Stomach smooth muscle (tissue), 2 donors: Measurements from ENCODE around the gene RPL31.

ENCODE experiments used
- H3K27ac ChIP-seq: one replicate; pipeline ENCODE4 v1.7.0; 2013; ENCODE audit warnings: mild to moderate bottlenecking, low read length, inconsistent platforms
- H3K27me3 ChIP-seq, 2 donors: one replicate each; pipeline ENCODE4 v1.7.0; 2013; ENCODE audit warnings: low read length in 2 of 2; ENCODE audit not compliant: insufficient read depth in 2 of 2, control insufficient read depth in 1 of 2
- H3K36me3 ChIP-seq, 2 donors: one replicate each; pipeline ENCODE4 v1.7.0; 2013; ENCODE audit warnings: low read length in 2 of 2; ENCODE audit not compliant: control insufficient read depth in 2 of 2, insufficient read depth in 2 of 2
- H3K4me1 ChIP-seq: one replicate; pipeline ENCODE4 v1.7.0; 2013; ENCODE audit warnings: low read length; ENCODE audit not compliant: control insufficient read depth, insufficient read depth
- H3K4me3 ChIP-seq, 2 donors: one replicate each; pipeline ENCODE4 v1.7.0; 2013; ENCODE audit warnings: low read length in 2 of 2
- H3K9ac ChIP-seq, 2 donors: one replicate each; pipeline ENCODE4 v1.7.0; 2013; ENCODE audit warnings: low read length in 2 of 2, mild to moderate bottlenecking in 1 of 2
- H3K9me3 ChIP-seq, 2 donors: one replicate each; pipeline ENCODE4 v1.7.0; 2013; ENCODE audit warnings: low read length in 2 of 2; ENCODE audit not compliant: control insufficient read depth in 2 of 2
- donor health status: healthy.
- donor health status: Pancreatic carcinoma.

Gene RPL31

DNA sequence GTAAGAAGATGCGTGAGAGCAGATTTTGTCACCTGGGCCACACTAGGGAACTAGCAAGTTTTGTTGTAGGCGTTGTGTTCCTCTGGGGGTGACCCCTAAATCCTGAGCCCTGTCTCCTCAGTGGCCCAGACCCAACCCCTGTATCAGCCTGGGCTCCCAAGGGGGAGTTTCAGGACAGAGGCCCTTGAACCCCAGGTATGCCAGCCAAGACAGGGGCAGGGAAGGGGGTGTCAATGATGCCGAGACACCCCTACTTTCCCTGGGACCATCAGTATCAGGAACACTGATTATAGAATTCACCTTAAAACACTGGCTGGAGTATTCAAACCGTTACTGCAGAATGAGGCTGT, 39.1 kb upstream of the RPL31 start:
- no peak overlapping the region for H3K27ac ChIP-seq
- no peaks in the 10 kb centered on the region for H3K9me3 ChIP-seq
- peaks cover 4% of the 10 kb centered on the region for H3K4me1 ChIP-seq
- H3K4me3 ChIP-seq, result no peak overlapping the region
- H3K27me3 ChIP-seq, result no peaks in the 10 kb centered on the region
- no peak overlapping the region for H3K9ac ChIP-seq
- peaks cover under 1 to 4% of the 10 kb centered on the region in 2 donors for H3K36me3 ChIP-seq

DNA sequence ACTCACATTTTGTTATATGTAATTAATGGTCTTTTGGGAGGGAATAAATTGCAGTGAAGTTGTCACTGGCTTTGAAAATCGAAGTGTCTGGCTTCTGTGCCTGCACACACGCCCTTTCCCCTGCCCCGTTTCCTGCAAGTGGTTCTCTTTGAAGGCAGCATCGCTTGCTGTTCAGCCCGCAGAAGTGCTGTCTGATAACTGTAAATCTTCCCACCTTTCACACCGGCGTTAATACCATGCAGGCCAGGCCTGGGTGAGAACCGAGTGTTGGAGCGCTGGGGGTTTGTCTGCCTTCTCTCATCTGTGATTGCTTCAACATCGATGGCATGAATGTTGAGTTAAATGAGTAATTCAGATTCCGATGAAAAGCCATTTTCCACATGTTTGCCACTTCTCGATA, 37.9 kb upstream of the RPL31 start:
- Histone ChIP-seq H3K9me3 (no peaks in the 10 kb centered on the region), H3K4me1 (peaks cover 4% of the 10 kb centered on the region), H3K9ac (no peak overlapping the region), H3K27ac (no peak overlapping the region), H3K36me3 (peaks cover 4 to 13% of the 10 kb centered on the region in 2 donors), H3K4me3 (no peak overlapping the region), H3K27me3 (no peaks in the 10 kb centered on the region)

DNA sequence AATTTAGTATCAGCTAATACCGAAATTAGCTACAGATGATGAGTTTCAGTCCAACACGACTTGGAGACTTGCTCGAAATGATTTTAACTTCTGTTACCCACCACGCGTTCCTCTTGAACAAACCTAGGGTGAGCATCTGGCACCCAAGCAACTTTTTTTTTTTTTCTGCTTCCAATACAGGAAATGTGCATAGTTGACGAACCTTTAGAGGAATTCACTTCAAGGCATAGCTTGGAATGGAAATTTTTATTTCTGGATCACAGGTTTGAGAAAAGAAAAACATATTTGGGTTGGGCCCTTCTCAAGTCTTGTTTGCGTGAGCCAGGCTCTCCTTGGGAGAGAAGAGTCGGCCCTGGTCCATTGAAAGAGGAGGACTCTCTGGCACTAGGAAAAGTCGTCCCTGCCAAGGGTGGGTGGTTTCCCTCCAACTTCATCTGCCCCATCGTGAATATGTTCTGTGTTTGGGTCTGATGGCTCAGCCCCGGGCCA, 37.4 kb upstream of the RPL31 start:
- Histone ChIP-seq H3K9ac (no peak overlapping the region), H3K27me3 (no peaks in the 10 kb centered on the region), H3K4me1 (peaks cover 4% of the 10 kb centered on the region)

DNA sequence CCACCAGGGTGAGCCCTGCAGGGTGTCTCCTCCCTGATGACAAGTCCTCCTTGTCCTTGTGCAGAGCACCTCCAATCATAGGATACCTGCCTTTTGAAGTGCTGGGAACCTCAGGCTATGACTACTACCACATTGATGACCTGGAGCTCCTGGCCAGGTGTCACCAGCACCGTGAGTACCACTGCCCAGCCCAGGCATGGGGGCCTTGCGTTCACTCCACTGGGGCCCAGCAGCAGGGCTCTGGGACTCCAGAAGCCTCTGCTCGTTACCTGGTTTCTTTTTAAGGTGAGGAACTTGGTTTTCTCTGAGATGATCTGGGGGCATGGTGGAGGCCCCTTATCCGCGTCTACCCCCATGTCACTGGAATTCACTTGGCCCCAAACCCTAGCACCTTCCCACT, 36.5 kb upstream of the RPL31 start:
- Histone ChIP-seq H3K4me3 (no peak overlapping the region), H3K27me3 (no peaks in the 10 kb centered on the region), H3K36me3 (peaks cover 7 to 18% of the 10 kb centered on the region in 2 donors), H3K4me1 (peaks cover 4% of the 10 kb centered on the region), H3K9me3 (no peaks in the 10 kb centered on the region), H3K9ac (no peak overlapping the region), H3K27ac (no peak overlapping the region)

More for the DNA sequence above, 37.4 kb upstream of the RPL31 start:
- Histone ChIP-seq H3K27ac (no peak overlapping the region), H3K9me3 (no peaks in the 10 kb centered on the region), H3K36me3 (peaks cover 7 to 13% of the 10 kb centered on the region in 2 donors), H3K4me3 (no peak overlapping the region)

DNA sequence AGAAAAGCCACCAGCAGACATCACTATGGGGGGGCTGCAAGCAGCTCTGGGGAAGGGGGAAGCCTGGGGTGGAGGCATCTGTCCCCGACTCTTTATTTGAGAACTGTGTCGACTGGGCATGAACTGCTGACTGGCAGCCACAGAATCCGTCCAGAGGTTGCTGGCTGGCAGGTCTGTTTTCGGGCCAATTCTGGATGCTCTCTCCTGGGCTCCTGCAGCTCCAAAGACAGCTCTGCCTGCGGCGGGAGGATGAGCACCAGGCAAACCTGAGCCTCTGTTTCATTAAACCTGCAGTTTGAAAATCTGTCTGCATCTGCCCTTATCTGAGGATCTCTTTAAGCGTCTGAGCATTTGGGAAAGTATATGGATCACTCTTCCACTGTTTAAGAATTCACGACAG, 34.4 kb upstream of the RPL31 start:
- H3K4me1 ChIP-seq, result peaks cover 4% of the 10 kb centered on the region
- no peaks in the 10 kb centered on the region for H3K9me3 ChIP-seq
- no peaks in the 10 kb centered on the region for H3K27me3 ChIP-seq
- no peak overlapping the region for H3K27ac ChIP-seq
- H3K4me3 ChIP-seq, result no peak overlapping the region
- peaks cover 9 to 30% of the 10 kb centered on the region in 2 donors for H3K36me3 ChIP-seq
- no peak overlapping the region for H3K9ac ChIP-seq

DNA sequence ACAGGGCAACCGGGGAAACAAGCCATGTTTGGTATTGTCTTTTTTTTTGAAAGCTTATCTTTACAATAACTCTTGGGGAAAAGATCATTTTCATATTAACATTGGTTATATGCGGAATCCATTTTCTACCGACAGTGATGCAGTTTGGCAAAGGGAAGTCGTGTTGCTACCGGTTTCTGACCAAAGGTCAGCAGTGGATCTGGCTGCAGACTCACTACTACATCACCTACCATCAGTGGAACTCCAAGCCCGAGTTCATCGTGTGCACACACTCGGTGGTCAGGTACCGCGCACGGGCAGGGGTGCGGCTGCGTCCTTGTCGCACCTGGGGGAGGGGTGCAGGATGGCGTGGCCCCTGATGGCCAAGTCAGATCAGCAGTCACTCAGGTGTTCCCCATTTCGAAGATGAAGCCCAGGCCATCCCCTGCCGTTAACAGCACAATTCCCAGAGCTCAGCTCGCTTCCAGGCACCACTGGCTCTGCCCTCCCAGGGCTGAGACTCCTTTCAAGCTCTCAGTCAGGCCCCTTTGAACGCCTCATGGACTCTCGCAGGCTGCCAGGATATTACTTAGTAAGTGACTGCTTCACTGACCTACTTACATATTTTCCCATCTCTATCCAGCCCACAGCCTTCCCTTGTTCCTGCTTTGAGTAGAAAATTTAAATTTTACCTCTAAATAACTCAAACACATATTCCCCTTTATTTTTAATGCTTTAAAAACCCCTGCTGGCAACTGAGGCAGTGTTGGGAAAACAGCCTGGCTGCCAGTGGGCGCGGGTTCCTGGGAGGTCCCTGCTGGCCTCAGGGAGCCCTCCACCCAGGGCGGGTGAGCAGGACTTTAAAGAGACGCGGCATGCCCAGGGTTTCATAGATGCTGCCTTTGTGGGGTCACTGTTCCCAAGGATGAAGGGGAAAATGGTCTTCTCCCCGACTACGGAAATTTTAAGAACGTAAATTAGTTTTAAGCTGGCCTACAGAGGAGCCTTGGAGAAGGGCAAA, 33.6 kb upstream of the RPL31 start:
- Histone ChIP-seq H3K36me3 (peaks cover 9 to 33% of the 10 kb centered on the region in 2 donors), H3K9ac (no peak overlapping the region), H3K27ac (no peak overlapping the region), H3K4me3 (no peak overlapping the region), H3K4me1 (peaks cover 4% of the 10 kb centered on the region), H3K27me3 (no peaks in the 10 kb centered on the region), H3K9me3 (no peaks in the 10 kb centered on the region)

DNA sequence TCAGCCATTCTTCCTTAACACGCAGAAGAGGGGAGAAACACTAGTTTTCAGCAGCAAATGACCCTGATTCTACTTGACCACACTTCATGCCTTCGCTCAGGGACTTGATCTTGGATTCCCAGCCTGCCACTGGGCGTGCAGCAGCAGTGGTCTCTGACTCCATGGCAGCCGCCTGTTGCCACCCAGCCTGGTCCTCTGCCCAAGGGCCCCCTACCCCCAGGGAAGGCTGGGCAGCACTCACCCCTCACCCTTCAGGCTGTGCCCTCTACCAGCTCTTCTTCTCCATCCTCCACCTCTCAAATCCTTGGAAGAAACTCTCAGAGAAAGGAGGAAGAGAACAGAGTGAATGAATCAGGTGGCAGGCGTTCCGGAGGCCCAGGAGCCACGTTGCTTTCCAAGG, 32.1 kb upstream of the RPL31 start:
- H3K27ac ChIP-seq, result no peak overlapping the region
- peaks cover 9 to 36% of the 10 kb centered on the region in 2 donors for H3K36me3 ChIP-seq
- peaks cover 4% of the 10 kb centered on the region for H3K4me1 ChIP-seq
- no peak overlapping the region for H3K9ac ChIP-seq
- H3K4me3 ChIP-seq, result no peak overlapping the region
- H3K27me3 ChIP-seq, result no peaks in the 10 kb centered on the region
- no peaks in the 10 kb centered on the region for H3K9me3 ChIP-seq

DNA sequence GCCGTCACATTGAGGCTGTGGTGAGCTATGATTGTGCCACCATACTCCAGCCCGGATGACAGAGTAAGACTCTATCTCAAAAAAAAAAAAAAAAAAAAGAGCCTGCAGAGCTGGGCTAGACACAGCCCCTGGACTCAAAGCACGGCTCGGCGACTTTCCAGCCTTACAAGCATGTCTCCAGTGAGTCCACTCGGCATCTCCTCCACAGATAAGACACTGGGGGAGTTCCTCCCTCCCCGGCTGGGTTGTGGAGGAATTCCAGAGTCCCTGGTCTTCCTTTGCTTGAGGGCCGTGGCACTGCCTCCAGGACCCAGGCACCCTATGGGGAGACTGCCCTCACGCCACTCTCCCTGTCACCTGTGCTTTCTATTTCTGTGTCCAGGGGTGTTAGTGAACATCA, 30.9 kb upstream of the RPL31 start:
- Histone ChIP-seq H3K4me3 (no peak overlapping the region), H3K4me1 (peaks cover 8% of the 10 kb centered on the region), H3K9me3 (no peaks in the 10 kb centered on the region), H3K9ac (no peak overlapping the region), H3K36me3 (peaks cover 14 to 38% of the 10 kb centered on the region in 2 donors), H3K27me3 (no peaks in the 10 kb centered on the region), H3K27ac (no peak overlapping the region)

DNA sequence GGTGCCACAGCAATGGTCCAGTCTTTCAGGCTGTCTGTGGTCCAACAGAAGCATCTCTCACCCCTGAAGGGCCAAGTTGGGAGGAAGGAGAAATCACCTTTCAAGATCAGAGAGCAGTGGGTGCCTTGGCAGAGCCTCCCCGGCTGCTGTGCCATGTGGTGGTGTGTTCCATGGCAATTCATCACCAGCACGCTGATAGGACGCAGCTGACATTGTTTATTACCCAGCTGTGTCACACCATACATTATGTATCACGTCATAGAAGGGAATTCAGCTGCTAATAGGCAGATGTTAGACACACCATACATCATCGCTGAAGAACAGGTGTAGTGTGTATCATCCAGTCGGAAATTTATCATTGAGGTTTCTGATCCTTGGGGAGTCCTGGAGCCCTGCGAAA, 29.6 kb upstream of the RPL31 start:
- peaks cover 14 to 38% of the 10 kb centered on the region in 2 donors for H3K36me3 ChIP-seq

DNA sequence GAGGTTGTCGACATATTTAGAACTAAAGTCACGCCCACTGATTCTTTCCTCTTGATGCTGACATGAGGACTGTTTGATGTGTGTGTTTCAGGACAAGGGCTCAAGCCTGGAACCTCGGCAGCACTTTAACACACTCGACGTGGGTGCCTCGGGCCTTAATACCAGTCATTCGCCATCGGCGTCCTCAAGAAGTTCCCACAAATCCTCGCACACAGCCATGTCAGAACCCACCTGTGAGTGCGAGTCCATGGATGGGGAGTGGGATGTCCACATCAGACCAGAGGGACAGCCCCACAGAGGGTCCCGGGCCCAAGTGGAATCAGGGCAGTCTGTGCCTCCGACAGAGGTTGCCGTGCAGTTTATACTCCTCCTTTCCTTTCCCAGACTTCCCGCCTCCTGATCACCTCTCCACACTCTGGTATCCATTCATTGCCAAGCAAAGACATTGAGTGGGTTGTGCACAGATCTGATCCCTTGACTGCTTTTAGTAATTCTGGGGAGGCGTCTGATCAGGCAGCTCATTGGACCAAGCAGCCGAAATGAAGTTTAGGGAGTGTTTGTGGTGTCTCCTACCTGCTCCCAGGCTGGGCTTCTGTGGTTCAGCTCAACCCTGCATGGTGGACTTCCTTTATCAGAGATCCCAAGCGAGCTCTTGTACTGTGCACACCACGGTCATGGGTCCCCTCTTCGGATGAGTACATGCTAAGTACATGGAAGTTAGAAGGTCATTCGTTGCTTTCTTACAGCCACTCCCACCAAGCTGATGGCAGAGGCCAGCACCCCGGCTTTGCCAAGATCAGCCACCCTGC, 27.2 kb upstream of the RPL31 start:
- Histone ChIP-seq H3K9ac (no peak overlapping the region), H3K36me3 (peaks cover 7 to 27% of the 10 kb centered on the region in 2 donors), H3K4me1 (peaks cover 22% of the 10 kb centered on the region), H3K4me3 (no peak overlapping the region), H3K27me3 (no peaks in the 10 kb centered on the region), H3K27ac (no peak overlapping the region), H3K9me3 (no peaks in the 10 kb centered on the region)

More for the DNA sequence above, 29.6 kb upstream of the RPL31 start:
- Histone ChIP-seq H3K4me1 (peaks cover 15% of the 10 kb centered on the region), H3K9ac (no peak overlapping the region), H3K27ac (no peak overlapping the region), H3K4me3 (no peak overlapping the region), H3K27me3 (no peaks in the 10 kb centered on the region), H3K9me3 (no peaks in the 10 kb centered on the region)
